Panc1 (cell line): ENCODE results near the gene OR13C2.

Experiments
- POLR2AphosphoS5 ChIP-seq: IDR thresholded peaks from 2 replicates; pipeline ENCODE4 v1.6.1; 2012; ENCODE audit warnings: mild to moderate bottlenecking, low read depth, low read length, moderate library complexity
- REST ChIP-seq, 2 experiments: IDR thresholded peaks; 2 replicates each; pipeline ENCODE4 v1.6.1; 2011 to 2012; ENCODE audit warnings: low read depth in 2 of 2, control low read depth in 1 of 2, low read length in 1 of 2, mild to moderate bottlenecking in 1 of 2, moderate library complexity in 1 of 2; ENCODE audit not compliant: insufficient read depth in 1 of 2
- SIN3A ChIP-seq: IDR thresholded peaks from 2 replicates; pipeline ENCODE4 v1.6.1; 2012; ENCODE audit warnings: low read depth, mild to moderate bottlenecking, low read length, moderate library complexity, borderline replicate concordance; ENCODE audit not compliant: insufficient read depth
- TCF7L2 ChIP-seq: IDR thresholded peaks from 2 replicates; pipeline ENCODE4 v1.6.1; 2011; ENCODE audit warnings: mild to moderate bottlenecking, low read depth, low read length, inconsistent platforms
- TF ChIP-seq, protein P1 (sequence below): fragments of 450-650 bp; IDR thresholded peaks from 2 replicates; pipeline ENCODE4 v1.5.1; 2017; ENCODE audit warnings: mild to moderate bottlenecking

DNA sequence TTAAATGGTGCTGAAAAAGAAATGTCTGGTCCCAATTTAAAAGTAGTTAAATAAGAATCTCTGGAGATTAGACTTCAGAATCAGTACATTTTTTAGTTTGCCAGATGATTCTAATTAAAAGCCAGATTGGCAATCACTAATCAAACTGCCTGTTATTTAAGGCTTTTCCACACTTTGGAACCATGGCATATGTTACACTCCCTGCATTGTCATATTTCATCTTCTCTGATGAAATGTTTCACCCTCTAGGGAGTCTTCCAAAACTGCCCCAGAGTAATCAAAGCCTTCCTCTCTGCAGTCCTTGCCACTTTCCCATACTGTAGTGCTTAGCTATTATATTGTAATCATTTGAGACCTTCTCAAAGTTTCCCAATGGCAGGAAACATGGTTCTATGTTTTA is 30.0 kb upstream of the OR13C2 start:
- TF ChIP-seq, protein P1, sequence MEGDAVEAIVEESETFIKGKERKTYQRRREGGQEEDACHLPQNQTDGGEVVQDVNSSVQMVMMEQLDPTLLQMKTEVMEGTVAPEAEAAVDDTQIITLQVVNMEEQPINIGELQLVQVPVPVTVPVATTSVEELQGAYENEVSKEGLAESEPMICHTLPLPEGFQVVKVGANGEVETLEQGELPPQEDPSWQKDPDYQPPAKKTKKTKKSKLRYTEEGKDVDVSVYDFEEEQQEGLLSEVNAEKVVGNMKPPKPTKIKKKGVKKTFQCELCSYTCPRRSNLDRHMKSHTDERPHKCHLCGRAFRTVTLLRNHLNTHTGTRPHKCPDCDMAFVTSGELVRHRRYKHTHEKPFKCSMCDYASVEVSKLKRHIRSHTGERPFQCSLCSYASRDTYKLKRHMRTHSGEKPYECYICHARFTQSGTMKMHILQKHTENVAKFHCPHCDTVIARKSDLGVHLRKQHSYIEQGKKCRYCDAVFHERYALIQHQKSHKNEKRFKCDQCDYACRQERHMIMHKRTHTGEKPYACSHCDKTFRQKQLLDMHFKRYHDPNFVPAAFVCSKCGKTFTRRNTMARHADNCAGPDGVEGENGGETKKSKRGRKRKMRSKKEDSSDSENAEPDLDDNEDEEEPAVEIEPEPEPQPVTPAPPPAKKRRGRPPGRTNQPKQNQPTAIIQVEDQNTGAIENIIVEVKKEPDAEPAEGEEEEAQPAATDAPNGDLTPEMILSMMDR: no peak
- TF ChIP-seq SIN3A (no peak), REST (IDR thresholded peaks at IDR 0.05; ENCODE audit: insufficient read depth in 1 of 2, low read depth in 2 of 2, low read length in 1 of 2) (no peak), POLR2AphosphoS5 (no peak), TCF7L2 (no peak)
